GM18511 (cell line): ENCODE data around the gene PRKN.

Experiments
- ATAC-seq: cut with Tn5 transposase; IDR thresholded peaks from one replicate; pipeline ENCODE4 v1.9.1; 2021; ENCODE audit warnings: mild to moderate bottlenecking, moderate library complexity; ENCODE audit not compliant: unreplicated experiment

Gene PRKN

DNA sequence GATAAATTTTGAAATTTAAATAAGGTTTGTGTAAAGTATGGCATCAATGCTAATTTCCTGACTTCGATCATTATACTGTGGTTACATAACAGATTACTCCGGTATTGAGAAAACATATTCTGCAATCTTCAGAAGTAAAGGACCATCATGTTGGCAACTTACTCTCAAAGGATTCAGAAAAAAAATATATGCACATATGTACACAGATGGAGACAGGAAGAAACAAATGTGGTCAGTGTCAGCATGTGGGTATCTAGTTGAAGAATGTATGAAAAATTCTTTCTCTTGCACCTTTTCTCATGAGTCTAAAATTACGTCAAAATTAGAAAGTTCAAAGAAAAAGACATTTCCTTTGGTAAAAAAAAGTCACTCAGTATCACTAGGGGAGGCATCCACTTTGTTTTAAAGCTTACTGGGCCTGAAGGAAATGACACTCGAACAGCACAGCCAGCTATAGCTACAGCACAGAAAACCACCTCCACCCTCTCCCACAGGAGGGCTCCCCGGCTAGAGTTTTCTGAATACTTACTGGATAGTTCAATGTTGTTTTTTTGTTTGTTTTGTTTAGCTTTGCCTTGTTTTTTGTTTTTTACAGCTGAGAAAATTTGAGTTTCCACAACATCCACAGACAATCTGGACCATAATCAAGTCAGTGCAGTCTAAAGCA lies 1136.5 kb downstream of the PRKN start:
- no peak for ATAC-seq

DNA sequence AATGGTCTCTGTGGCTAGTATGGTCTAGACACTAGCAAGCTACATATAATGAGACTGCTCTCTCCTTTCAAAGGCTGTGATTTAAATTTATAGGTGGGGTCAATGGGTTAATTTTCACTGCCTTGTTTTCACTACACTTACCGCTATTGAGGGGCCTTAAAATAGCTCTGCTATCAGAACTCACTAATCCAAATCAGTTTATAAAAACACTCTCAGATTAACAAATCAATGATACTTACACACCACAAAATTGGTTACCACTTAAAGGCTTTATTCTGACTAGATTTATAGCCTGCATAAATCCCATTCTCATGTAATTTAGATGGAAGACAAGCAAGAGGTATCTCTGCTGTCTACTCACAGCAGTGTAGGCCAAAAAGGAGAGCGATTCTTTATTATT lies 1140.7 kb downstream of the PRKN start:
- no peak for ATAC-seq

DNA sequence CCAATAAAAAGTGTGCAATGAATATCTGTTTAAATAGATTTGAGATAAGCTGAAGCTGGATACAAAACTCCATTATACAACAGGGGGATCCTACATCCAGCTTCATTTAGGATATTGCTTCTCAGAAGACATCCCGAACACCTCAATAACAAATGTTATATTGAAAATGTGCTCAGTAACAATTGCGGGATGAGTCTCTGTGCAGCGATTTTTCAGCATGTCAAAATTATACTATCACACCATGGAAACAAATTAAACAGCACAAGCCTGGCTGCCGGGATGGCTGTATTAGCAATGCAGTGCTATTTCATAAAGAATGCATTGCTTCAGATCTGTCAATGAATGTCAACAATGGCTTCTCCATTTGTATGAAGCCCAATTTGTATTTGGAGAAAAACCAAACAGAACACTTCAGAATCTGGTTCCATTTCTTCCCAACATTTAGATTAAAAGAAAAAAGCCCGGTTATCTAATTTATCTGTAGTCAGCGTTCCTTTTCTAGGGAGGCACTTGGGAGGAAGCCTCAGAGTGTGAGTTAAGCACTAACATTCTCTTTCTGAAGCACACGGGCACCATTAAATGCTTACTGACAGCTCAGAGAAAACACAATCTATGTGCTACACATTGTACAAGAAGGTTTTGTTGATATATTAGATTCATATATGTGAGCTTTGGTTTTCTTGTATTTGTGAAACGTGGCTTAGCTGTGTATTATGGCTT lies 1142.8 kb downstream of the PRKN start:
- no peak for ATAC-seq

DNA sequence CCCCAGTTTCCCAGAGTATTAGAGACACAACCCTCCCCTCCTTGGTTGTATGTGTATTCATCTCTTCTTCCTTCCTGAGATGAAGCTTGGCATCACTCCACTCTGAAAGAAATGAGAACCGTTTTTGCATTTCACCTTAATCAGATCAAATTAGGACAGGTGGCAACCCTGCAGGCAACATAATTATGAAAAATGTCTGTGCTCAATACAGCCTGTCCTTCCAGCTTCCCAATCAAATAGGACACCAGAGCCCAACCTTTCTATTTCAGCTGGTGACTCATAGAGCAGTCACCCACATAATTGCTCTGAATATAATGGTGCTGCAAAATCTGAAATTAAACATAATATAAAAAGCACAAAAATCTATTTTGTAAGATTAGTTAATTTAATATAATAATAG lies 1143.5 kb downstream of the PRKN start:
- no peak for ATAC-seq

DNA sequence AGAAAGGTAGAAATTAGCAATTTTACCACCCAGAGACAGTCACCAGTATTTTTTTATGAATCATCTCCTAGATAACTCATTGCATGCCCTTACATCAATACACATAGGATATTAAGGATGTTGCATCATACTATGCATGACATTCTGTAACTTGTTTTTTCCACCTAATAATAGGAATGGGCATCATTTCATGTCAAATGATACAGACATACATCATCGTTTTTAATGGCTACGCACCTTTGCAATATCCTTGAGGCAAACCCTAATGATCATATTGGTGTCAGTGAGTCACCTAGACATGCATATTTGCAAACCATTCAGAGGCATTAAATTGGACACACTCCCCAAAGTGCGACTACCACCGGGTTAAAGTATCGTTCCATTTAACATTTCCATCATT lies 1144.0 kb downstream of the PRKN start:
- ATAC-seq: no peak

DNA sequence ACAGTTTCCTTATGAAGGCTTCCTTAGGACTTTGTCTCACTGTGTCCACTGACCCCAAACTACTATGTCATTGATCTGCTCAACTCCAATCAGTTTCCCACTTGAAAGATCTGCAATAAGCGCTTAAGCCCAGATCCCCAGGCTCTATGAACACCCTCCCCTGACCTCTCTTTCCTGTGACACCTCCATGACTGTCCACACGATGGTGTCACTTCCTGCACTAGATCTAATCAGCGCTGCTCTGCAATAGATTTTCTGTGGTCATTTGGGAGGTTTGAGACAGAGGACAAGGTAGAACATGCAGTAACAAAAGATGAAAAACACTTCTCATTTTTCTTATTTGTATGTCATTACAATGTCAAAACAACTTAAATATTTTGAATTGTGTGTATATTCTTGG lies 1149.1 kb downstream of the PRKN start:
- no peak for ATAC-seq

DNA sequence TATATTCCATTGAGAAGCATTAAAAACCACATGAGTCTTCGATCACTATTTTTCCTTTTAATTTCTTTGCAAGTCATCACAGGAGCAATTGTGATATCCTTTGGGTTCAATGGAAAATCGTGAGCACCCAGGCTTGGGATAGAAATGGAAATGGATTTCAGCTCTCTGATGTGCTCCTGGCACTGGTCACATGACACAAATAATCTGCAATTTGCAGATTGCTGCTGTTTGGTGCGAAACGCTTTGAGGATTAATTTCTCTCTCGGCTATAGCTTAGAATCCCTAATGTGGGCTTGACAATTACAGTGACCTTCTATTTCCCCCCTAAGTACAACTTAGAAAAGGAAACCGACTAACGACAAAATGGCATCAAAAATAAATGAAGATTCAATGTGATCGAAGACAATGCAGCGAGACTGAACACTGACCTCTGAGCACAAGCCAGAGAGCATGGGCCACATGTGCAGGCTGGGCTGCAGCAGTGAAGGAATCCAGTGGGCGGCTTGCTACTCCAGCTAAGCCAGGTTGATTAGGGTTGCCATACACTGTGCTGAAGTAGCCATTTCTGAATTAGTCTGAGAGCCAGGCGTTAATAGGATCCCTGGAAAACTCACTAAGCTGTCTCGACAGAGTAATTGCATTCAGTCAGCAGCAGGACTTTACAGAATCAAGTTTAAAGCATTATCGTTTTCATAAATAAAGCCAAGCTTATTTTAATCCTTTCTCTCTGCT lies 1151.9 kb downstream of the PRKN start:
- ATAC-seq: no peak

DNA sequence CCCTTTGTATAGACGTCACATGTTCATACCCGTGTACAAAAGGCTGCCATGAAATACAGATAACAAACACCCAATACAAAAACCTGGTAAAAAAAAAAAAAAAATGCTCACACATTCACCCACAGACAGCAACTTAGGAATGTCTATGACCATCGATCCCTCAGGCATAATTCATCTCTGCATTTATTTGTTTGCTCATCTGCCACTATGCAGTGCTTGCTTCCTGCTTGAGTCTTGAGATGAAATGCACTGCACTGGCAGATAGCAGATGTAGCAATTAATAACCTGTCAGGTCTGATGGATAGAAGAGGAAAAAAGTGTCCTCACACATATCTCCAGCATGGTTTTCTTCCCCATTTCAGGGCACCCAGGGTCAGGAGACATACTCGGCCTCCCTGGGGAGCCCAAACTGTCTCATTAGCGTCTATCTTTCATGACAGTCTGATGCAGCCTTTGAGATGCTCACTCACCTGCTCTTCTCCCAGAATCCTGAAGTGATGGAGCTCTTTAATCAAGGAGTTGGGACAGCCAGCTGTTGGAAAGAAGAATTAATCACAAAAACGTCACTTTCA lies 1158.6 kb downstream of the PRKN start:
- no peak for ATAC-seq

DNA sequence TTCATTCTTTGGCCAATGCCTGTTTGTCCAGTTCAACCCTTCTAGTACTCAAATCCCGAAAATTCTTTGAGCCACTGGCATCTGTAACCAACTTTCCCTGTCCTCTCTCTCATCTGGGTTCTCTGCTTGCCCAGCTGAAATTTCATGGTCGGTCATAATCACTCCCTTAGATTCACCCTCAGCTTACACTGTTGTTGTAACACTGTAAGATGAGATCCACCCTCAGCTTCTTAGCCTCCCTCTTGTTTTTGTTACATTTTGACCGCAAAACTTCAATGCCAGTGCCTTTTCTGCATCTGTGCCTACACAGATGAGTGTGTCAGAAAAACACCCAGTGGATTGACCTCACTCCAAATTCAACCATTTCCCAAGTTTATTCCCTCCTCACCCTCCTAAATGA lies 1162.6 kb downstream of the PRKN start:
- no peak for ATAC-seq

DNA sequence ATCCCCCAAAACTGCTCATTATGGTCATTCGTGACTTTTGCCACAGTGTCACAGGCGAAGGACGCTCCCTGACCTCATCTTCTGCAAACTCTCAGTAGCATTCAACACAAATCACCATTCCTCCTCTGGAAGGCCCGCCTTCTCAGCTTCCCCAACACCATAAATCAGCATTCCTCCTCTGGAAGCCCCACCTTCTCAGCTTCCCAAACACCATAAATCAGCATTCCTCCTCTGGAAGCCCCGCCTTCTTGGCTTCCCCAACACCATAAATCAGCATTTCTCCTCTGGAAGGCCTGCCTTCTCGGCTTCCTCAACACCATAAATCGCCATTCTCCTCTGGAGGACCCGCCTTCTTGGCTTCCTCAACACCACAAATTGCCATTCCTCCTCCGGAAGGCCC lies 1165.7 kb downstream of the PRKN start:
- no peak for ATAC-seq

DNA sequence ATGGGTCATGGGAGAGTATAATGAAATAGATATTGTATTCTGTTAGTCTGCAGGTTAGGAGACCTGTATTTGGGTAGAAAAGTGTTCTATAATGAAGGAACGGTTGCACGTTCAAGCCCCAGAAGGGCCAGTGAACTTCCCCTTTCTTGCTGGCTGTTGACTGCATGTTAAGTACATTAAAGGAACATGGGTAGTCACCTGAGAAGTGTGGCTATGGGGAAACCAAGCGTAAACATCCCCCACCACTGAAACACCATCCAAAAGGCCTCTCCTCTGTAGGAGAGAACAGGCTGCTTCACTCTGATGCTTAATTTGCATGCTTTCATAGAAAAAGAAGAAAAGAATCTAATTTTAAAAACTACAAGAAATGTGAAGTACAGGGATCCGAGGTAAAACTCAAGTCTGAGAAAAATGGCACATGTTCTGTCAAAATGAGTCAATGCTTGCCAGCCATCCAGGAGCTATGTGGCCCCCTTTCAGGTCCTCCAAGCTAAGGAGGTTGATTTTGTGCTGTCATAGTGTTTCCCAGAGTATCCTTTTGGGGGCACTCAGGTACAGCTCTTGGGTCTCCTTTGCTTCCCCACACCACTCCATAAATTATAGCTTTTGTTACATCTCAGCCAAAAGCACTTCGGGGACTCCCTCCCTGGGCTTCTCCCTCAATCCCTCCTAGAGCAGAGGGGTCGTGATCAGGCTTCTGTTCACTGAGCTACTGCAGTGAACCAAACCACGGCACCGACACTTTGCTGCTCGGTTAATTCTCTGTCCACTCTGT lies 1170.0 kb downstream of the PRKN start:
- no peak for ATAC-seq

DNA sequence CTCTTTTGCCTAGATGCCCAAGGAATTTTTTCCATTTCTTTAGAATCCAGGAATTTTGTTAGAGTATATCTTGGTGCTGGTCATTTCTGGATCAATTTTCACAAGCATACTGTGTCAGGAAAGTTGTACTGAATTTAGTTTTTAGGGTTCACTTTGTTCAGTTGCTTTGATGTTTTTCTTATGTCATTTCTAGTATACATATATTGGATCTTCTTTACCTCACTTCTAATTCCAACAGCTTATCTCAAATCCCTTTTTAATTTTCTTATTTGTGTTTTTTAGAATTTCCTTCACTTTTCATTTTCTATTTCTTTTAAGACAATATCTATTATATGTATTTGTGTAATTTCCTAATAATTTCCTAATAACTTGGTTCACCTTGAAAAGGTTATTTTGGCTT lies 1172.7 kb downstream of the PRKN start:
- no peak for ATAC-seq

DNA sequence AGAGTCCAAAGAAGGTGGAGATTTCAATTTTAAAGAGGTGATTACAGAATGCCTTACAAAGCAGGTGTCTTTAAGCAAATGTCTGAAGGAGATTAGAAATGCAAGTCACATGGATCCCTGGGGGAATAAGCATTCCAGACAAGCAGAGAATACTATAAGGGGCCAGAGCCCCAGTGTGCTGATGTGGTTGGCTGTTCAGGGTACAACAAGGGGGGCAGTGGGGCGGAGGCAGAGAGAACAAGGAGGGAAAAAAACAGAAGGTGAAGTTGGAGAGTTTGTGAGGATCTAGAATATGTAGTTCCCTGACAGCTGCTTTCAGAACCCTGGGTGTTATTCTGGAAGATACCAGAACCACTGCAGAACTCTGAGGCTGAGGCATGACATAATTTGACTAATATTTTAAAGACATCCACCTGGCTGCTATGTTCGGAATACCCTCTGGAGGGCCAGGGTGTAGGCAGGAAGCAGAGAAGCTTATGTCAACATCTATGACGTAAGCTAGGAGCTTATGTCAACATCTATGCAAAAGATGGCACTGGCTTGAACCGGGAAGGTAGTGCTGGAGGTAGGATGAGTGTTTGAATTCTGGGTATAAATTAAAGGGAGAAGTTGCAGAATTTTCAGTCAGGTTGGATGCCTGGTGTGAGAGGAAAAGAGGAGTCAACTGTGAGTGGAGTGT lies 1177.5 kb downstream of the PRKN start:
- no peak for ATAC-seq

DNA sequence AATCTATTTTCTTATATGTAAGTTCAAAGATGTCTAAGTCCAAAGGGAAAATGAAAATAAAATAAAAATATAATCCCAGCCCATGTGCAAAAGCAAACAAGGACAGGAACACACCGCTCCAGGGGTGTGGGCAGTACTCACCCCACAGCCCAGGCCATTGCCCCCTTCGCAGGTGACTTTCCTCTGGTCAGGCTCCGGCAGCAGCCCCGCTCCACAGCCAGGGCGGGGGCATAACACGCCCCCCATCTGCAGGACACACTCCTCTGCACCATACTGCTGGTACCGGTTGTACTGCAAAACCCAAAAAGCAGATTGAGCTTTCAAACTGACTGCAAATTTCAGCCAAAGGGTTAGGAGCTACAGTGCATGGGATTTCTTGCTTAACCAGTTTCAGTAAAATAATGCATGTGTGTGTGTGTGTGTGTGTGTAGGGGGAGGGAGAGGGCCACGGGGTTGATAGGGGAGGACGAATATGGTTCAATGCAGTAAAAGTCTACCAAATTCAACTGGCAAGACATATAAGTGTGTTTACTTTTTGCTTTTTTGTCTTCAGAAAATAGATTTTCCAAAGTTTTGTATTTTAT lies 1178.8 kb downstream of the PRKN start:
- ATAC-seq: no peak

DNA sequence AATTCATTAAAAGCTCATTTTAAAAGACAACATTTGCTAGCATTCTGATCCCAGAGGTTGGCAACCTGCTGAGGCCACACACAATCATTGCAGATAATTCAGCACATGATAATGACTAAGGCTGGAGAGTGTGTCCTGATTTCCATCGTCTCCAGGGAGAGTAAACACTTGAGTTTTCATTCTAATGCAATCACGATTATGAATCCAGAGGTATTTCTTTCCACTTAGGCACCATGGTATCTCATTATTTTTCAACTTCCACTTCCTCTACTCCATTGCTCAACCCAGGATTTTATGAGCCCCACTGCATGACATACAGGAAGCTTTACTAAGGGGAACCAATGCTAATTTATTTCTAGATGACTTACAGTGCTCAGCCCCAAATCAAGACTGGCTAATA lies 1179.9 kb downstream of the PRKN start:
- no peak for ATAC-seq

DNA sequence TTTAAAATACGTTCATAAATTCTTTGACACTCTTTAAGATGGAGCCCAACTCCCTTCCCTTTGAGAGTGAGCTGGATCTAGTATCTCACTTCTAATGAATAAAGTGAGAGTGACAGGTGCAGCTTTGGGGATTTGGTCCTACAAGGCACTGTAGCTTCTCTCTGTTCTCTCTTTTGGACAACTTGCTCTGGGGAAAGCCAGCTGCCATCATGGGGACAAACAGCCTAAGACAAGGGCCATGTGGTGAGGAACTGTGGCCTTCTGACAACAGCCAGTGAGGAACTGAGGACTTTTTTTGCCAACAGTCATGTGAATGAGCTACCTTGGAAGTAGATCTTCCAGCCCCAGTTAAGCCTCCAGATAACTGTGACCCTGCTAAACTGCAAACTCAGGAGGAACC lies 1180.9 kb downstream of the PRKN start:
- ATAC-seq: no peak

DNA sequence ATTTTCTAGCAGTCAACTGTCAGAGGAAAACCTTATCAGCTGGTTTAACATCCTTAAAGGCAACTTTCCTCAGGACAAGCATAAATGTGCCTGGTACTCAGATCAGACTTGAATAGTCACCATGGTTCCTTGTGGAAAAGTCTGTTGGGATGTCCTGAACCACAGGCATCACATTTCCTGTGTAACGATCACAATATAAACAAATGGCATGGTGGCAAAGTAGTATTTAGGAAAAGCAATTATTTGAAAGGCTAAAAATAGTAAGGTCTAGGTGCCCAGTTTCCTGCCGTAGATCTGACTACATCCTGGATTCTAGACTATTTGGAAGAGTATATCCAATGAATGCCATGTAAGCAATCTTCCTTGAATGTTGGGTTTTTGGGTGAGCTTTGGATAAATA lies 1181.8 kb downstream of the PRKN start:
- no peak for ATAC-seq

DNA sequence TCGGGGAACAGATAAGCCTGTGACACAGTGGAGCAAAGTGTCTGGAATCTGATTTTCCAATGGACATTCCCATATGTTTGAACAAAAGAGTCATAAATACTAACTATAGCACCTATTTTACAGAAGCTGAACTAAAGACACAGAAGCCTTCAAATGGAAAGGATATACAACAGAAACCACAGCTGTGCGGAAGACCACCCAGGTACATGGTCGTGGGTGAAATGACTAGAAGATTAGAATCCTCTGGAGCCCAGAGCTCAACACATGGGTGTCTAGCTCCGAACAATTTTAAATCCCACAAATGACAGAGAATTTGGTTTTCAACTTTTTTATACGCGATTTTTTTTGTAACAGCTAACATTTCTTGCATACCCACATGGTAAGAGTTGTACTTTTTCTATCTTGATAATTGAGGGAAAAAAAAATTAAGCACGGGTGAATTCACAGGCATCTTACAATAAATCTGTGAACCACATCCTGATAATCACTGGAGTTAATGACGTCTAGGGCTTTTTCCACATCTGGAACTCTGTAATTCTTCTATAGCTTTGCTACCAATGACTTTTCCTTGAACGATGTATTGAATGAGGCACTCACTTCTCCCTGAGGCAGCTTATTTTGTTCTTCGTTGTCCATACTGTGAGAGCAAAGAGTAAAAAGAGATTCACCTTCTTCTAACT lies 1182.6 kb downstream of the PRKN start:
- ATAC-seq: no peak

DNA sequence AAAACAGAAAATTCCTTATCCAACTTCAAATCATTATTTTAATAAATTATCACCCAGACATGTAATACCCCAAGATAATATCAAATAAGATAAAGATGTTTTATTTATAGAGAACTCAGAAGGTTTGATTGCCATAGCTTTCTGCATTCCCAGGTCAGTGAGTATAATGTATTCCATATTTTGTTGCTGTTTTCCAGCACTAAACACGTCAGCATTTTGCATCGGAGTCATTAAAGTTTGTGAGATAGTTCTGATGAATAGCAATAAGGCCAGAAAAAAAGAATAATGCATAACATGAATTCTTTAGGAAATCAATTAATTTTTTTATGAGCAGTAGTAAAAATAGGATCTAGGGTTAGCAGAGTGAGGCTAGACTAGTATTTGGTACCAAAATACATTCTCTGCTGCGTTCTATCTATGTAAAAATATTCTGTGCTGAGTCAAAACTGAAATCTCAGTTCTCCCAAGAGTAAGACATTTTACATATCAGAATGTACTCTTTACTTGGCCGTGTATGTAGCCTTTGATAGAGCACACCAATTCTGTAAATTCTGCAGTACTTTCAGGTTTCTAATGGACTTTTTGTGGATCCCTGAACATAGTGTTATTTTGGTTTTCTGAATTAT lies 1183.8 kb downstream of the PRKN start:
- no peak for ATAC-seq
